DOHH2 (cell line): Measurements from ENCODE around the gene SLC9A5.

ENCODE experiments used
- H3F3A ChIP-seq: fragments of 200-600 bp; sonication (generic), shearing (Covaris generic); 2 replicates; pipeline ENCODE4 v1.6.0; 2016; ENCODE audit warnings: antibody characterized with exemption, mild to moderate bottlenecking; ENCODE audit not compliant: control insufficient read depth, insufficient read depth
- H3K27ac ChIP-seq: fragments of 200-600 bp; sonication (generic); 2 replicates; pipeline ENCODE4 v1.5.1; 2014; ENCODE audit warnings: low read depth, mild to moderate bottlenecking, low read length, moderate library complexity
- H3K27me3 ChIP-seq: fragments of 200-600 bp; sonication (generic); 2 replicates; pipeline ENCODE4 v1.6.1; 2014; ENCODE audit warnings: mild to moderate bottlenecking, low read length, mixed read lengths; ENCODE audit not compliant: control insufficient read depth
- H3K36me3 ChIP-seq: fragments of 200-600 bp; sonication (generic); 2 replicates; pipeline ENCODE4 v1.6.1; 2014; ENCODE audit warnings: mild to moderate bottlenecking, low read length, moderate library complexity, mixed read lengths; ENCODE audit not compliant: control insufficient read depth
- H3K4me1 ChIP-seq: fragments of 200-600 bp; sonication (generic); 2 replicates; pipeline ENCODE4 v1.6.1; 2014; ENCODE audit warnings: mild to moderate bottlenecking, low read length, mixed read lengths; ENCODE audit not compliant: control insufficient read depth
- H3K4me2 ChIP-seq: fragments of 200-600 bp; sonication (generic); 2 replicates; pipeline ENCODE4 v1.6.0; 2014; ENCODE audit warnings: mild to moderate bottlenecking, low read length, moderate library complexity
- H3K4me3 ChIP-seq: fragments of 200-600 bp; sonication (generic); 2 replicates; pipeline ENCODE4 v1.5.1; 2014; ENCODE audit warnings: mild to moderate bottlenecking, low read length, mixed read lengths
- H3K79me2 ChIP-seq: fragments of 200-600 bp; sonication (generic); 2 replicates; pipeline ENCODE4 v1.6.1; 2014; ENCODE audit warnings: mild to moderate bottlenecking, low read length, mixed read lengths; ENCODE audit not compliant: control insufficient read depth
- H3K9me2 ChIP-seq: fragments of 200-600 bp; sonication (generic); replicated peaks from 2 replicates; pipeline ENCODE4 v1.6.1; 2014; ENCODE audit warnings: mild to moderate bottlenecking, low read length, mixed read lengths; ENCODE audit not compliant: control insufficient read depth
- H3K9me3 ChIP-seq: fragments of 200-600 bp; sonication (generic); 2 replicates; pipeline ENCODE4 v1.6.1; 2014; ENCODE audit warnings: antibody characterized with exemption, low read length, mixed read lengths; ENCODE audit not compliant: control insufficient read depth, insufficient read depth
- H4K20me1 ChIP-seq: fragments of 200-600 bp; sonication (generic); 2 replicates; pipeline ENCODE4 v1.6.0; 2014; ENCODE audit warnings: low read depth, mild to moderate bottlenecking, antibody characterized with exemption, low read length, moderate library complexity; ENCODE audit not compliant: control insufficient read depth, insufficient read depth
- CTCF ChIP-seq: fragments of 200-600 bp; sonication (generic); IDR thresholded peaks from one replicate; pipeline ENCODE4 v1.5.1; 2014; ENCODE audit warnings: antibody characterized with exemption, mild to moderate bottlenecking, low read depth, low read length; ENCODE audit not compliant: poor library complexity, severe bottlenecking
- EZH2phosphoT487 ChIP-seq: fragments of 200-600 bp; sonication (generic); IDR thresholded peaks from 2 replicates; pipeline ENCODE4 v1.6.1; 2017; ENCODE audit warnings: borderline replicate concordance, mild to moderate bottlenecking, antibody characterized with exemption, low read length, moderate library complexity, mixed read lengths

SLC9A5 gene

GRCh38 chr16:67302076-67302475 is 53.3 kb downstream of the SLC9A5 start:
- Histone ChIP-seq H4K20me1 (no peaks in the 10 kb centered on the region; the same call in 1 of the 2 replicates), H3K27me3 (peaks cover 24% of the 10 kb centered on the region), H3K27ac (no peak overlapping the region), H3K36me3 (no peaks in the 10 kb centered on the region), H3K4me2 (no peak overlapping the region), H3K9me2 (no peaks in the 10 kb centered on the region), H3K4me3 (no peak overlapping the region), H3K79me2 (no peaks in the 10 kb centered on the region), H3F3A (no peaks in the 10 kb centered on the region), H3K9me3 (no peaks in the 10 kb centered on the region), H3K4me1 (no peaks in the 10 kb centered on the region)
- TF ChIP-seq EZH2phosphoT487 (no peak), CTCF (no peak)

- Histone ChIP-seq H3K9me2 (no peaks in the 10 kb centered on the region), H3K27ac (no peak overlapping the region), H3K9me3 (no peaks in the 10 kb centered on the region), H3K4me3 (no peak overlapping the region), H3K4me1 (no peaks in the 10 kb centered on the region), H3K27me3 (peaks cover 20% of the 10 kb centered on the region), H3K4me2 (no peak overlapping the region), H4K20me1 (no peaks in the 10 kb centered on the region; the same call in 1 of the 2 replicates), H3F3A (no peaks in the 10 kb centered on the region), H3K79me2 (no peaks in the 10 kb centered on the region), H3K36me3 (no peaks in the 10 kb centered on the region)
- no peak for TF ChIP-seq EZH2phosphoT487
- TF ChIP-seq CTCF, result no peak
Observed at GRCh38 chr16:67302970-67303369, 54.2 kb downstream of the SLC9A5 start.

GRCh38 chr16:67304020-67304419 is 55.2 kb downstream of the SLC9A5 start:
- TF ChIP-seq CTCF, result no peak
- TF ChIP-seq EZH2phosphoT487, result no peak
- Histone ChIP-seq H3K27me3 (peaks cover 20% of the 10 kb centered on the region), H3K79me2 (no peaks in the 10 kb centered on the region), H3F3A (no peaks in the 10 kb centered on the region), H4K20me1 (no peaks in the 10 kb centered on the region; the same call in 1 of the 2 replicates), H3K9me3 (no peaks in the 10 kb centered on the region), H3K4me3 (no peak overlapping the region), H3K4me2 (no peak overlapping the region), H3K36me3 (no peaks in the 10 kb centered on the region), H3K9me2 (no peaks in the 10 kb centered on the region), H3K27ac (no peak overlapping the region), H3K4me1 (no peaks in the 10 kb centered on the region)
